AG09319 (cell line): ENCODE results near the gene LMNTD1.

Experiments used
- DNase-seq: peaks from one replicate; pipeline ENCODE4 v3.0.0-alpha.2; 2010; ENCODE audit warnings: low read depth; ENCODE audit errors: extremely low read depth
- CTCF ChIP-seq: IDR thresholded peaks from 2 replicates; pipeline ENCODE4 v1.5.1; 2011; ENCODE audit warnings: low read depth, mild to moderate bottlenecking, inconsistent platforms, low read length, moderate library complexity

The LMNTD1 gene

GRCh38 chr12:25556153-25556552 lies 3.1 kb upstream of the LMNTD1 start:
- TF ChIP-seq CTCF, result no peak
- no peak for DNase-seq

- TF ChIP-seq CTCF, result no peak
- DNase-seq, result no peak
Observed at GRCh38 chr12:25552681-25553080, 402 bp downstream of the LMNTD1 start.

GRCh38 chr12:25550186-25550585 lies 2.9 kb downstream of the LMNTD1 start:
- DNase-seq, result no peak
- TF ChIP-seq CTCF, result no peak

GRCh38 chr12:25549120-25549519 lies 4.0 kb downstream of the LMNTD1 start:
- no peak for DNase-seq
- no peak for TF ChIP-seq CTCF

GRCh38 chr12:25546318-25546717 lies 6.8 kb downstream of the LMNTD1 start:
- DNase-seq, result no peak
- no peak for TF ChIP-seq CTCF

- TF ChIP-seq CTCF, result no peak
- DNase-seq, result no peak
Observed at GRCh38 chr12:25533150-25533549, 19.9 kb downstream of the LMNTD1 start.

- no peak for TF ChIP-seq CTCF
- DNase-seq, result no peak
Observed at GRCh38 chr12:25531502-25532052, 21.5 kb downstream of the LMNTD1 start.
